Measurements from ENCODE around the gene C12orf60.
"Not testable (repeated sequence)": the region's sequence is repeated elsewhere in the genome, so short reads cannot be mapped to it uniquely, and the experiment has no call there.

Gene C12orf60, protein sequence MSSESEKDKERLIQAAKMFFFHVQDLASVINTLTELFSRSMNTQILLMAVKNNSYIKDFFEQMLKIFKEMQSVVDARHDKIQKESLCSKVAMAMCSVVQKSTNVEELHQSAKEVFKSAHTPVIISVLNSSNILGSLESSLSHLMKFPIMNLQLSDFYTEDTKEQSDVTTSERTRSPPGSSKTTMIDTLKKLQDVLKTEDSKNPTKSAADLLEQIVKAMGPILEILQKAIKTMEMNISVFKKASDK

DNA sequence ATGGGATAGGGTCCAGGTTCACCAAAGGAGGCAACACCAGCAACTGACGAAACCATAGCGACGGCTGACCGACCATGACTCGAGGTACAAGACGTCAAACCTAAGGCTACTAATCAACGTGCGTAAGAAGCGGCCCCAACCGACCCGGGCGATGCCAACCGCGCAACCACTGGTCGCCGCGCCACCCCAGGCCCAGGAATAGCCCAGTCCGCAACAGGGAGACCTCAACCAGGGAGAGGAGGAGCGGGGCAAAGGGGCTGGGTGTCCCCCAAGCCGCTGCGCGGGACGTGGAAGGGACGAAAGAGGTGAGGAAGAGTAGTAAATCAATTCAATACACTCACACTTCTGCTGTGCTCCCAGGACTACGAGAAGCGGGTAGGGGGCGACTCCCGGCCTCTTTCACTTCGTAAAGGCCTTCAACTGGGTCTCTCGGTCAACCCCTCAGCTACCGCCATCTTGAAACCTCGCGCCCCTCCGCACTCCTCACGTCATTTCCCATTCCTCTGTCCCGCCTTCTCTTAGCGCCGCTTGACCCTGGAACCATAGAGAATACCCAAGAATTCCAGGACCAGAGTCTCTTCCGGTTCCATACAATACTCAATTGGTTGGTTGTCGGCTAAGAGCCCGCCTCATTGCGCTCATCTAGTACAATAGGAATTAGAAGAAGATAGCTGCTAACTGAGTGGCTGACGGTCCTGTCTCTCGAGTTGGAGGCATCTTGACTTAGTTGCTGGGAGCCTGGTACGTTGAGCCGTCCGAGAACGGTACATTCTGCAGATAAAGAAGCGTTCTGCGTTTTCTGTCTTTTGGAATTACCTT is at the start of gene C12orf60, which contains the start of gene WBP11:
Gene C12orf60 (plus strand): TSS at position 660 of the 819 bp plus-strand sequence. CDS start 19,266 bp downstream, outside the sequence.
Gene WBP11 (minus strand): TSS at position 468 of the 819 bp plus-strand sequence. CDS start 2,095 bp downstream, outside the sequence.
- peak; percentile 65 to 79 (median 76) for DNase-seq (ENCODE audit: low read depth in 3 of 3)

DNA sequence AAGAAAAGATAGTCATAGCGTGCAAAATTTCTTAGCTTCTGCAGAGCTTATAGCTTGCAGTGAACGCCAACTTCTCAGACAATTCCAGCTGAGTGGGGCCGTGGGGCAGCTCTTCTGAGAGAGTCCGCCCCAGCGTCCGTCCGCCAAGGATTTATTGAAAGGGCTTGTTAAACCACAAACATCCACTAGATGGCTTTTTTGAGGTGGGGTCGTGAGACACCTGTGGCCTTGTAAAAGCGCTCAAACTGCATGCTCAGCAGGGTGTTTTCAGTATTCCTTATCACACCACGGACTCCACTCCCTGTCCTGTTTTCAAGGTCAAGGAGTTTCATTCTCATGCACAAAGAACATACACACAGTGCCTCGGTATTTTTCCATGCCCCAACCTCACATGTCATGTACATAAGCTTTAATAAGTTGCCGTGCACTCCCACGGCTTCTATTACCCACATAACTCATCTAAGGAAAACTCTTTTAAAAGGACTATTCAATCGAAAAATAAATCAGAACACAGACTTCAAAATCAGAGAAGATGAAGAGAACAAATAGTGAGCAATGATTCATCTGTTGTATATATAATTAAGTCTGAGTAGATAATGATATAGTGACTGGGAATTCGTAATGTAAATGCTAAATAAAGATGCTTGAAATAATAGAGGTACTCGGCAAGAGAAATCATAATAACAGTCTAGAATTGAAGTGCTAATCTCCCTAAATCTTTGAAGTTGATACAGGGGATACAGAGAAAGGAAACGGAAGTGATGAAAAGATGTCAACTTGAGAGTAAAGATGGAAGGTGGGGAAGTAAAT is 46.9 kb upstream of the C12orf60 start:
- DNase-seq (ENCODE audit: low read depth in 3 of 3): no peak

DNA sequence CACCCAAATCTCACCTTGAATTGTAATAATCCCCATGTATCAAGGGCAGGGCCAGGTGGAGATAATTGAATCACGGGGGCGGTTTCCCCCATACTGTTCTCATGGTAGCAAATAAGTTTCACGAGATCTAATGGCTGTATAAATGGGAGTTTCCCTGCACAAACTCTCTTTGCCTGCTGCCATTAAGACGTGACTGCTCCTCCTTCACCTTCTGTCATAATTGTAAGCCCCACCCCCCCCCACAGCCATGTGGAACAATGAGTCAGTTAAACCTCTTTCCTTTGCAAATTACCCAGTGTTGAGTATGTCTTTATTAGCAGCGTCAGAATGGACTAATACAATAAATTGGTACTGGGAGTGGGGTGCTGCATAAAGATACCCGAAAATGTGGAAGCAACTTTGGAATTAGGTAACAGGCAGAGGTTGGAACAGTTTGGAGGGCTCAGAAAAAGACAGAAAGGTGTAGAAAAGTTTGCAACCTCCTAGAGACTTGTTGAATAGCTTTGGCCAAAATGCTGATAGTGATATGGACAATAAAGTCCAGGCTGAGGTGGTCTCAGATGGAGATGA is 43.7 kb upstream of the C12orf60 start:
- DNase-seq (ENCODE audit: low read depth in 3 of 3): not testable (repeated sequence)

DNA sequence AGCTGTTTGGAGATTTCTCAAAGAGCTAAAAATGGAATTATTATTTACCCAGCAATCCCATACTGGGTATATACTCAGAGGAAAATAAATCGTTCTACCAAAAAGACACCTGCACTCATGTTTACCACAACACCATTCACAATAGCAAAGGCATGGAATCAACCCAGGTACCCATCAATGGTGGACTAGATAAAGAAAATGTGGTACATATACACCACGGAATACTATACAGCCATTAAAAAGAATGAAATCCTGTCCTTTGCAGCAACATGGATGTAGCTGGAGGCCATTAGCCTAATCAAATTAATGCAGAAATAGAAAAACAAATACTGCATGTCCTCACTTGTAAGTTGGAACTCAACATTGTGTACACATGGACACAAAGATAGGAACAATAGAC is 38.1 kb upstream of the C12orf60 start:
- no peak for DNase-seq (ENCODE audit: low read depth in 3 of 3)

DNA sequence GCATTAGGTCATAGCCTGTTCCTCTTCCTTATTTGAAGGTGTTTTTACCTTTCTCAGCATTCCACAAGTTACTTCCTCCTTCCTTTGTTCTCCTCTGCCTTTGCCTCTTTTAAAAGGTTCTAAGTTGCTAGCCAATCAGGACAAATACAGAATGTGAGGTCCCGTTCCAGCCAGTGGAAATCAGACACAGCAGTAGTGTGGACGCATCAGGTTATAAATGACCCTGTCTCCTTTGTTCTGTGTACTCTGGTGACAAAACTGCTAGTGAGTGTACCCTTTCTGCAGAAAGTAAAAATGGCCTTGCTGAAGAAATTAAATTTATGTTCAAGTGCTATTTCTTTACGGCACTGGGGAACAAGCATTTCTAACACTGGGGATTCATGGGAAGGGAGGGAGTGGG is 37.5 kb upstream of the C12orf60 start:
- DNase-seq (ENCODE audit: low read depth in 3 of 3): not testable (repeated sequence)

DNA sequence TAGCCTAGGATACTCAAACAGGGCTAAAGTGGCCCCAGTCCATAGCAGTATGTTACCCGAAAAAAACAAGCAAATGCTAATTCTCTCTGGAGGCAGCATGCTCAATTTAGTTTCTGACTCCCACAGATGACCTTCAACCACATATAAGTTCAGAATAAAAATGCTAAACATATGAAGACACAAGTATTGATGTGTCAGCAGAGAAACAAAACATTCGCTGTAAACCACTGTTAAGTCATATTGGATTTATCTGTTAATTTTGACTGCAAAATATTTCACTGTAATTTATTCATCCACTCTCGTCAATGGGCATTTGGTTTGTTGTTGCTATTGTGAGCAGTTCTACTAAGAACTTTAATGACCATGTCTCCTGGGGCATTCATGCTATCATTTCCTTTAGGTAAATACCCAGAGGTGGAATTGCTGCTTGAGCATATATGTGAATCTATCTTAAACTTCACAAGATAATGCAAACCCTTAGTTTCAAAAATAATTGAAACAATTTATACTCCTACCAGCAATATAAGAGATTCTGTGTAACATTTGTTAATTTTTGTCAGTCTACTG is 36.7 kb upstream of the C12orf60 start:
- DNase-seq (ENCODE audit: low read depth in 3 of 3): no peak

DNA sequence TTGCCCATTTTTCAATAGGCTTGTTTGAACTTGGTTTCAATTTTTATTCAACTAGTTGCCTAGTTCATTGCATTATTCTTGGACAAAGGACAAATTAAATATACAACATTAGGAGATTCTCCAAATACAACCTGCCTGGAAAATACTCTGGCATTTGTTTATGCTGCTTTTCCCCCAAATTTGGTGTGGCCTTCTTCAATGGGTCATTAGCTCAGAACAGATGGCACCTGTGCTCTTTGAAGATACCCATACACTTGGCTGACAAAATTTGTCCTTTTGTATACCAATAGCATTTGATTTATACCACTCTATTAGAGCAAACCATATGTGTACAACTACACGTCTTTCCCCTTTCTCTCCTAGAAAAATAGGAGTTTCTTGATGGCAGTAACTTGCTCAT is 35.9 kb upstream of the C12orf60 start:
- no peak for DNase-seq (ENCODE audit: low read depth in 3 of 3)

DNA sequence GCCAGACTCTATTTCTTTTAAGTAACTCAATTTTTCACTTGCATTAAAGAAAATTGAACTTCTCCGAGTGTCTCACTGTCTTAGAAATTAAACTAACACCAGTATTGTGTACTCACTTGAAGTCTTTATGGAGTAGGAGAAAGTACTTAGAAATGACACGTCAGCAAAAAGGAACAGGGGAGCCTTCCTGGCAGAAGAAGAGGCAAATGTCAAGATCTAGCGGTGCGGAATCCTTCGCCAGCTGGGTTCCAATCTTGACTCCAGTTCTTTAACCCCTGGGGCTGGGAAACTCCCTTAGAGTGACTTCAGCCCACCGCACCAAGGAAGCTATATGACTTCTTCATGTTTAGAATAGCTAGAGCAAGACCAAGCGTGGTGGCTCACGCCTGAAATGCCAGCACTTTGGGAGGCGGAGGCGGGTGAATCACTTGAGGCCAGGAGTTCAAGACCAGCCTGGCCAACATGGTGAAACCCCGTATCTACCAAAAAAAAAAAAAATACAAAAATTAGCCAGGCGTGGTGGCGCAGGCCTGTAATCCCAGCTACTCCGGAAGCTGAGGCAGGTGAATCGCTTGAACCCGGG is 34.6 kb upstream of the C12orf60 start:
- peak in 1 of 3 experiments; percentile 4 for DNase-seq (ENCODE audit: low read depth in 3 of 3)

DNA sequence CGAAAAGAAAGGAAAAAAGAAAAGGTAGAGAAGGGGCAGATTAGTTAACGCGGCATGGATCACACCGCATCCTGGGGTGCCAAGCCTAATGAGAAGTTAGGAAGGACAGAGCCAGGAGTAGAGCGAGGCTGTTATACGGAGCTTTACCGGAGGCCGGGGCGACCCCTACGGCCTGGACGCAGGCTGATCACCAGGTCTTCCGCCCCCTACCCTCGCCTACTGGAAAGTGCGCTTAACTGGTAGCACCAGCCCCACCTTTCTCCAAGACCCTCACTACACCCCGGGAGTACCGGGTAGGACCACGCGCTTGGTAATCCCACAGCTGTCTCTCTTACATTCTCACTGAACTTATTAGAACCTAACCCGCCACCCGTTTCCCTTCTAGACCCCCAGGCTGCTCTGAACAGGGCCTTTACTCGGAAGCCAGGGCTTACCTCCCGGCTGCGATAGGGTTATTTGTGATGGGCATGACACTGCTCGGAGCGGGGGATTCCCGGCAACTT is 34.0 kb upstream of the C12orf60 start:
- no peak for DNase-seq (ENCODE audit: low read depth in 3 of 3)

DNA sequence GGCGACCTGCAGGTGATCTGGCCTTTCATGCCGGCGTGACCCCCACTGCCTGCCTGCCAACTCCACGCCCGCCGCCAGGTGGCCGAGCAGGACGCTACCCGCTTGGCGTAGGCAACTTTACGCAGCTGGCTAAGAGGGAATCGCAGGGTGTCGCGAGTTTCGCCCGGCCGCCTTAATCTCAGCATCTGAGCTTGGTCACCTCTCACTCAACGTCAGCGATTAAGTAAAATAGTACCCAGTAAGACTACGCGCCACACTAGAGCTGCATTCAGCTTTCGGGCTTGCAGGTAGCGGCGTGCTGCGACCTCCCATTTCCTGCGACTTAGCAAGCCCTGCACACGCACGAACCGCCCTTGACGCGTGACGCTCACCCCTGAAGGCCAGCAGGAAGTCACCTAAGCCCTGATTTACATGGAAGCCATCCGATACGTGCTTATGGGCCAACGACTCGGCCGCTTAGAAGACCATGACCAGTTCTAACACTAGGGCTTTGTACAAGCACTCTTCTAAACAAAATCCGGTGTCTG is 33.4 kb upstream of the C12orf60 start:
- DNase-seq (ENCODE audit: low read depth in 3 of 3): peak; percentile 72 to 77 (median 74)

DNA sequence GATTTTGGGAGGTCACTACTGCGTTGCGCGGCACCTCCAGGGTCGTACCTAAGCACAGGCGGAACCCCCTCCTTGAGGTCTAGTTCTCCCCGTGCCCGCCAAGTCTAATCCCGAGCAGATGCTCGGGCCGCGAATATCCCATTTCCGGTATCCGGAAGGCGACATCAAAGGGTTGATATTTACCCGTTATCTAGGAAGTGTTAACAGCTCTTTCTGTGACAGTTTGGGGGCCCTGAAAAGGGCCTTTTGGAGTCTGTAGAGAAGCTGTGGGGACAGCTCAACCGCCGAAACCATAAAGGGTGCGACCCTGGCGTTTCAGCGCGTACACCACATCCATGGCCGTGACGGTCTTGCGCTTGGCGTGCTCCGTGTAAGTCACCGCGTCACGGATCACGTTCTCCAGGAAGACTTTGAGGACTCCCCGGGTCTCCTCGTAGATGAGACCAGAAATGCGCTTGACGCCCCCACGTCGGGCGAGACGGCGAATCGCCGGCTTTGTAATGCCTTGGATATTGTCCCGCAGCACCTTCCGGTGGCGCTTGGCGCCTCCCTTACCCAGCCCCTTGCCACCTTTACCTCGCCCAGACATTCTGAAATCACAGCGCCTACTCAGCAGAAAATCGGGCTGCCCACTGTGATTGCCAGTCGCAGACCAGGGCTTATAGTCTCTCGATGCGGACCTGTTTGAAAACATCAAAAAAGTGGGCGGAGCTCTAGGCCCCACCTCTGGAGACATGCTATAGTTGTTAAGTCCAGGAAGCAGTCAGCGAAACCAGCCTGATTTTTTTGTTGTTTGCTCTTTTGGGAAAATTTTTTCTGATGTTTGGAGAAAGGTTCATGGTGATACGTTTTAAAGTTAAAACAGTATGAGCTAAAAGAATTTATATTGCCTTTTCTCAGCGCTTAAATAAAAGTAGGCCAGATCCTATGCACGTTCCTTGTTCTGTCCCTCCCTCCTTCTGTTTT is 32.7 kb upstream of the C12orf60 start:
- DNase-seq (ENCODE audit: low read depth in 3 of 3): peak; percentile 71 to 90 (median 89)

DNA sequence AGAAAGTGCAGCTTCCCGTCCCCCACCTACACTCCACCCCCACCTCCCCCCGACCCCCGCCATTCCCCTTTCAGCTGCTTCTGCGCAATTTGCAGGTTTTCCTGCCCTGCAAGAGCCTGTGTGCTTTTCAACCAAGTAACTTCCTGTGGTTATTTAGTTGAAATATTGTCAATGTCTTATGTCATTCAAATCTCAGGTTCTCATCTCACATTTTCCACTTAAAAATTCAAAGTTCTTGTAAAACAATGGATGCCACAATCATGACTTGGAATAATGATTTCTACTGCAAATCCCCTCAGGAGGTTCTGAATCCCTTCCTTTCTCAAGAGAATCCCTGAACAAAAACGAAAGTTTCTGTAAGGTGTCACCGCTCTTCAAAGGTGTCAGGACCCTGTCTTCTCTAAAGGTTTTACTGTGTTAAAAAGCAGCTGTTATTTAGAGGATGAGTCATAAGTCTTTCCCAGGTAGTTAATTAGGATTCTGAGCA is 31.8 kb upstream of the C12orf60 start:
- DNase-seq (ENCODE audit: low read depth in 3 of 3): peak in 2 of 3 experiments; percentile 21 to 24

DNA sequence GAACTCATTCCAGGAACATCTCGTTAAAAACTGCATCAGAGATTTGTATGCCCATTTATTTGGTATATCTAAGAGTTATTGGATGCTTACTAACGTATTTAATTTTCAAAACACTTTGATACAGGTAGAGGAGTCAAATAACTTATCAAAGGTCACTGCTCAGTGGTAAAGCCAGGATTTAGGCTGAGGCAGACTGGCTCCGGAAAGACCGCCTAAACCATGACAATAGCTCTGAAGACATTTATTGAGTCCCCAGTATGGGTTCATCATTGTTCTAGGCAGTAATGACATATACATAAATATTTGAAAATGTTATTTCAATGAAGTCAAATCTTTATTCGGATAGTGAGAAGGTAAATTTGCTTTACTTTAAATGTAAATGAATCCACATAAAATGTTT is 30.5 kb upstream of the C12orf60 start:
- no peak for DNase-seq (ENCODE audit: low read depth in 3 of 3)

DNA sequence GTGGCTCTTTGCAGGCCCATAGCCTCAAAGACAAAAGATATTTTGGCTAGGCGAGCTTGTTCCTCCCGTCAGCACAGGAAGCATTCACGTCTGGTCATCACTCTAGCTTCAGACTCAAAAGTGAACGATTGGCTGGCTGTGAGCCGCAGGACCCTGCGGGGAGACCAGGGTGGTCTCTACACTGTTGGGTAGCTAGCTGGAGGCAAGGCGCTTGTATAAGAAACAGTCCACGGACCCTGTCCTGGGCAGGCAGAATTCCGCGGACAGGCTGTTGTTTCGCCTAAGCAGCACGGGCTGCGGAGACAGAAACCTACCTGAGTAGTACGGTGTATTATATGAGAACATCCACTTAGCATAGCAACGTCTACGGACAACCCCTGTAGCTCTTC is 29.8 kb upstream of the C12orf60 start:
- DNase-seq (ENCODE audit: low read depth in 3 of 3): no peak

DNA sequence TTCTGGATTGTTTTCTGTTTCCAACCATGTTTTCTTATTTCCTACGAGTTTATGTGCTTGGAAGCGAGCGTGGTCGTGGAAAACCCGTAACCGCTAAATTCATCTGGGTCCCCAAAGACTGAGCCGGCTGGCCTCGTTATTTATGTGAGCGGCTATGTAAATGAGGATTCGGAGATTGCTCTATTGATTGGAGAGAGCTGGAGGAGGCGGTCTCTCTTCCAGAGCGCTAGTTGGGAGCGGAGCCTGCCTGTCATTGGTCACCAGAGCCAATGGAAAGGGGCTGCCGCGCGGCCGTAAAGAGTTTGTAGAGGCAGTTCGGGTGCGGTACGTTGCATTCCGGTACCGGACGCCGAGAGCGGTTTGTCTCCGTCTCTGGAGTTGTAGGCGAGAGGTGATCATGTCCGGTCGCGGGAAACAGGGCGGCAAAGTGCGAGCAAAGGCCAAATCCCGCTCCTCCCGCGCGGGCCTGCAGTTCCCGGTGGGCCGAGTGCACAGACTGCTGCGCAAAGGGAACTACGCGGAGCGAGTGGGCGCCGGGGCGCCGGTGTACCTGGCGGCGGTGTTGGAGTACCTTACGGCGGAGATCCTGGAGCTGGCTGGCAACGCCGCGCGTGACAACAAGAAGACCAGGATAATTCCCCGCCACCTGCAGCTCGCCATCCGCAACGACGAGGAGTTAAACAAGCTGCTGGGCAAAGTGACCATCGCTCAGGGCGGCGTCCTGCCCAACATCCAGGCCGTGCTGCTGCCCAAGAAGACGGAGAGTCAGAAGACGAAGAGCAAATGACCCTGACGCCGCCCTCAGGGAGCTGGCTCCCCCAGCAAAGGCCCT is 29.2 kb upstream of the C12orf60 start:
- DNase-seq (ENCODE audit: low read depth in 3 of 3): peak; percentile 58 to 79 (median 75)

DNA sequence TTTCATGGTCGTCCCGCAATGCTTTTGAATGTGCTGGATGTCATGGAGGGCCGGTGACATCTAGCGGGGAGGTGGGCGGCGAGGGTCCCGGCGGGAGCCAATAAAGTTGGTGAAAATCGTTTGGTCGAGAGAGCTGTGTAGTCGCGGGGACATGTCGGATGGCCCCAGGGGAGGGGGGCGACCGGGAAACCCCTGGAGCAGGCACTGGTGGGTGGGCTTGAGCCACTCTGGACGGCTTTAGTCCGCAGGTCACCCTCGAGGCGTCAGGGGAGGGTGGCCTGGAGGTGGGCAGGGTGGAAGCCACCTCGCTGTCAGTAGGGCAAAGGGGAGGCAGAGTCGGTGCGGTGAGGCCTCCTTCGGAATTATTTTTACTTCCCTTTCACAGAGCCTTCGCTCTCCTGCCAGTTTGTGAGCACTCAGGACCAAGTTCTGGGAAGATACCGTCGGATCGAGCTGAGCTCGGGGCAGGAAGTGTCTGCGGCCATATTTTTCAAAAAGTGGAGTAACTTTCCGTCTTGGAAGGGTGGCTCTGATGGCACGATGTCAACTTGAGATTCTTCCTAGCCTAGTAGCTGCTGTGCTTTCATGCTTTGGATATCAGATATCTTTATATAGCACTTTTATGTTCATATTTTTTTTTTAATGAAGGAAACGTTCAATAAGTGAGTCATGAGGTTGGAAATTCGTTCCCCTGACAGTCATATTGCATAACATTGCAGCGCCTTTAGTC is 28.4 kb upstream of the C12orf60 start:
- DNase-seq (ENCODE audit: low read depth in 3 of 3): peak in 2 of 3 experiments; percentile 4 to 7

DNA sequence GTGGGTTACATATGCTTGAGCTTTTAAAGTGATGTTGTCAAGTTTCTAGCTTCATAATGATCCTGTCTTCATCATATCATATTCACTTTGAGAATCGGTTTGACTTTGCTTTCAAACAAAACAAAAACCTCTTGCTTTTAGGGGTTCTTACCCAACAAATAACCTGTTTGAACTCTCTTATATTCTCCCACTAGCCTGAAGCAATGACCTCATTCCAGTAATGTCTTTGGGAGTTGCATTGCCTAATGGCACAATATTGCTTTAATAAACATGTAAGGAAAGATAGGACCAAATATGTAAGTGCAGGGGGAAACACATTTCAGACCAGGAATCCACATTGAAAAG is 27.9 kb upstream of the C12orf60 start:
- DNase-seq (ENCODE audit: low read depth in 3 of 3): no peak

Measured in stimulated activated CD4-positive, alpha-beta T cell treated with anti-CD3 and anti-CD28 coated beads, TNF-alpha, amount 100 ng/mL, for 4 hours (primary cell).